Measurements from ENCODE around the gene PGF. TPM values are rescaled to one million over a fixed set of nuclear protein-coding genes. Genes with fewer than 3 reads are reported as not detected.
A peak's percentile ranks its signal among the peaks of the same experiment; 100 is the strongest.

PGF gene
- total RNA-seq, 1 experiment from 2014 or later: 6.4 TPM

DNA sequence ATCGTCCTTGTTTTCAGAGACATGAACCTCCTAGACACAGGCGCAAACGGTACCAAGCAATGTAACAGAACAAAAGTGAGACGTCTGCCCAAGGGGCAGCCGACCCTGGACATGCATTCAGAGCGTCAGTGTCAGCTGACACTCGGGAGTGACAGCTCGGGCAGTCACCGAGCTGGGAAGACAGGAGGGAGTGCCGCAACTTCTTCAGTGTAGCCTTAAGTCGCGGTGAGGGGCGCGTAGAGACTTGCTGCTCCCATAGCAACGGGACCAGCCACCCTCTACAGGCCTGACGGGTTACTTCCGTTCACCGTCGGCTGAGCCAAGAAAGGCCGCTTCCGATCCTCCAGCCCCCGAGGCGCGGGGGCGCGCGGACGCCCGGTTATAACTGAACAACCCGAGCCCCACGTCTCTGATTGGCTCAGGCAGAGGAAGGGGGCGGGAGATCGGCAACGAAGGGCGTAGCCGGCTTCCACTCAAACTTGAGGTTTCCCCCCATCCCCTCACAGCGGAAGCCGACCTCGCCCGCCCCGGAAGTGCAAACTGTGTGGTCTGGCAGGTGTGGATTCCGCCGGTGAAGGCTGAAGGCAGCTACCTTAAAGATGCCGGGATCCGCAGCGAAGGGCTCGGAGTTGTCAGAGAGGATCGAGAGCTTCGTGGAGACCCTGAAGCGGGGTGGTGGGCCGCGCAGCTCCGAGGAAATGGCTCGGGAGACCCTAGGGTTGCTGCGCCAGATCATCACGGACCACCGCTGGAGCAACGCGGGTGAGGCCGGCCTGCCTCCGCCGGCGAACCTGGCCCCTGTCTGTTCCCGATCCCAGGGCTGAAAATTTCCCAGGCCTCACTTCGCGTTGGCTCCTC, 47.2 kb upstream of the PGF start, which contains the start of gene EIF2B2:
EIF2B2 (plus strand) TSS at position 530 of the 858 bp plus-strand sequence; CDS start at position 600, 70 bp downstream.
- intact Hi-C loops (cut with micrococcal nuclease): no loop called here
- peak within 1 kb of the TSS; percentile 91 for H3K4me2 ChIP-seq (ENCODE audit: low read length)
- ChIA-PET RAD21 (ENCODE audit: low non-redundant PET in 1 of 2, low total read pairs in 2 of 2, uncharacterized antibody in 2 of 2, unreplicated experiment in 2 of 2) (no interaction called here), POLR2A (interaction anchor here (0.8 to 1.2 kb wide), 2 partner anchors 47 to 76 kb away, joined by 3 read pairs; partner anchors contain the start of gene PGF), CTCF (interaction anchor here (1.5 kb wide), 1 partner anchor 58 kb away, joined by 3 read pairs; no protein-coding TSS in a partner anchor)
- H3K27ac ChIP-seq (ENCODE audit: low read depth, low read length): peak within 1 kb of the TSS; percentile 52
- DNase-seq (ENCODE audit: low read depth, low spot score): peak; percentile 92
- H3K4me1 ChIP-seq (ENCODE audit: control insufficient read depth in 1 of 2, insufficient read depth in 2 of 2, low read length in 2 of 2): peaks cover 7 to 16% of the 10 kb centered on the region in 2 experiments
- no peaks in the 10 kb centered on the region for H3K9me3 ChIP-seq (ENCODE audit: control insufficient read depth in 1 of 2, insufficient read depth in 1 of 2, low read depth in 1 of 2, low read length in 2 of 2)
- H3K4me3 ChIP-seq (replicated peaks in 1 of 2; ENCODE audit: low read depth in 1 of 2, low read length in 2 of 2): peak within 1 kb of the TSS; percentile 95 to 96
- H4K20me1 ChIP-seq (ENCODE audit: insufficient read depth): no peaks in the 10 kb centered on the region
- no peaks in the 10 kb centered on the region for H3K27me3 ChIP-seq (ENCODE audit: insufficient read depth, low read length)
- no TSS peak for BruUV-seq (replicated peaks)
- ATAC-seq: peak; percentile 95
- H2AFZ ChIP-seq (ENCODE audit: low read depth, low read length, poor library complexity, severe bottlenecking): peak within 1 kb of the TSS; percentile 88
- peak within 1 kb of the TSS; percentile 77 for H3K9ac ChIP-seq (ENCODE audit: low read length)
- H3K36me3 ChIP-seq (ENCODE audit: control insufficient read depth in 1 of 2, insufficient read depth in 2 of 2, low read length in 2 of 2): peaks cover 15 to 18% of the 10 kb centered on the region in 2 experiments; a peak in 3 of 4 replicates
- H3K9me2 ChIP-seq (ENCODE audit: insufficient read depth): no peaks in the 10 kb centered on the region
- peaks cover 21% of the 10 kb centered on the region for H3K79me2 ChIP-seq (ENCODE audit: insufficient read depth, low read length)
- TF ChIP-seq ZNF274 (IDR thresholded peaks at IDR 0.05; ENCODE audit: low read depth, low read length) (no peak), YY1 (IDR thresholded peaks at IDR 0.05; ENCODE audit: extremely low read depth, insufficient replicate concordance, low read depth, low read length) (peak; percentile 51), ELF1 (IDR thresholded peaks at IDR 0.05; ENCODE audit: borderline replicate concordance, low read depth) (peak; percentile 56; the same call in 1 of the 2 replicates), JUND (IDR thresholded peaks at IDR 0.05) (no peak), FOSL1 (IDR thresholded peaks at IDR 0.05; ENCODE audit: low read depth) (no peak), EGR1 (IDR thresholded peaks at IDR 0.05; ENCODE audit: low read depth) (peak; percentile 92), CEBPB (IDR thresholded peaks at IDR 0.05; ENCODE audit: low read depth) (no peak), RAD21 (IDR thresholded peaks at IDR 0.05; ENCODE audit: low read depth) (no peak), POLR2AphosphoS5 (IDR thresholded peaks at IDR 0.05; ENCODE audit: low read depth, low read length) (peak; percentile 79), SP1 (IDR thresholded peaks at IDR 0.05; ENCODE audit: low read depth) (peak; percentile 89), SRF (IDR thresholded peaks at IDR 0.05; ENCODE audit: low read depth) (peak; percentile 89), POLR2A (IDR thresholded peaks at IDR 0.05; ENCODE audit: borderline replicate concordance, extremely low read depth, insufficient read depth, insufficient read length) (peak; percentile 6), CTCF (IDR thresholded peaks at IDR 0.05 in 2 of 3, conservative IDR thresholded peaks at IDR 0.05 in 1 of 3; ENCODE audit: borderline replicate concordance in 1 of 3, insufficient read depth in 1 of 3, low read depth in 2 of 3, low read length in 2 of 3) (no peak), SIN3A (IDR thresholded peaks at IDR 0.05; ENCODE audit: low read depth) (peak; percentile 67), TCF7L2 (IDR thresholded peaks at IDR 0.05; ENCODE audit: borderline replicate concordance, extremely low read depth, insufficient read depth, insufficient read length) (peak; percentile 24), ZFX (IDR thresholded peaks at IDR 0.05) (peak; percentile 79), EZH2phosphoT487 (IDR thresholded peaks at IDR 0.05; ENCODE audit: borderline replicate concordance) (no peak), ZBTB33 (IDR thresholded peaks at IDR 0.05; ENCODE audit: extremely low read depth, insufficient replicate concordance, low read length) (no peak), CBX3 (IDR thresholded peaks at IDR 0.05; ENCODE audit: low read depth) (no peak)
- TF ChIP-seq, protein P1, sequence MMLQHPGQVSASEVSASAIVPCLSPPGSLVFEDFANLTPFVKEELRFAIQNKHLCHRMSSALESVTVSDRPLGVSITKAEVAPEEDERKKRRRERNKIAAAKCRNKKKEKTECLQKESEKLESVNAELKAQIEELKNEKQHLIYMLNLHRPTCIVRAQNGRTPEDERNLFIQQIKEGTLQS (IDR thresholded peaks at IDR 0.05): no peak
- TF ChIP-seq, protein P2, sequence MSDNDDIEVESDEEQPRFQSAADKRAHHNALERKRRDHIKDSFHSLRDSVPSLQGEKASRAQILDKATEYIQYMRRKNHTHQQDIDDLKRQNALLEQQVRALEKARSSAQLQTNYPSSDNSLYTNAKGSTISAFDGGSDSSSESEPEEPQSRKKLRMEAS (IDR thresholded peaks at IDR 0.05): peak; percentile 72; the same call in 1 of the 2 replicates
